ENCODE results near the gene ABHD11. TPM values are rescaled to one million over a fixed set of nuclear protein-coding genes. Genes with fewer than 3 reads are reported as not detected.

Gene ABHD11
- polyA plus RNA-seq, 1 donor (not counting 4 experiments of a cell fraction or from before 2014, with no cell fraction given) = 11.3 TPM

DNA sequence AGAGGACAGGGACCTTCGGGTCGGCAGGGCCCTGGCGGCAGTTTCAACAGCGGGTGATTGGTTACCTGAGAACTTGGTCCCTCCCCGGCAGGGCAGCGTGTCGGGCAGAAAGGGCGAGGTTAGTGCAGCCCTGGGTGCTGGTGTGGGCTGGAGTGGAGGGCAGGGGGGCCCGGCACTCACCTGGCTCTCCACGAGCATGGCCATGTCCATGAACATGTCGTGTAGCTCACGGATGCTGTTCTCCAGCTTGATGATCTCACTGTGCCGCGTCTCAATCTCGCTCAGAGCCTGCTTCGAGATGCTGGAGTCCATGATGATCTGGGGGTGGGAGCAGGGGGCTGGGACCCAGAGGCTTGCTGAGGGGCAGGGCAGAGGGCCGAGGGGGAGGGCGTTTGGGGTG is 35.9 kb downstream of the ABHD11 start:
- Histone ChIP-seq H3K36me3 (ENCODE audit: control insufficient read depth in 2 of 2, extremely low read depth in 1 of 2, insufficient read depth in 2 of 2, low read length in 2 of 2) (peaks cover 33 to 60% of the 10 kb centered on the region in 2 experiments), H3K4me1 (ENCODE audit: control insufficient read depth, extremely low read depth, insufficient read depth, low read length) (peaks cover 34% of the 10 kb centered on the region), H3K79me2 (ENCODE audit: control insufficient read depth, insufficient read depth, low read length) (no peaks in the 10 kb centered on the region), H3K9ac (ENCODE audit: control insufficient read depth, extremely low read depth, insufficient read depth, low read length) (no peak overlapping the region), H3K4me3 (ENCODE audit: control insufficient read depth in 2 of 3, extremely low read depth in 1 of 3, insufficient read depth in 2 of 3, low read depth in 1 of 3, low read length in 3 of 3) (no peak overlapping the region), H3K4me2 (ENCODE audit: control insufficient read depth, extremely low read depth, insufficient read depth, low read depth, low read length) (no peak overlapping the region), H3K9me3 (ENCODE audit: control insufficient read depth, low read depth, low read length) (no peaks in the 10 kb centered on the region), H3K27me3 (ENCODE audit: control insufficient read depth, extremely low read depth, insufficient read depth, low read length) (no peaks in the 10 kb centered on the region), H4K20me1 (ENCODE audit: control insufficient read depth, extremely low read depth, insufficient read depth, low read length) (peaks cover 24% of the 10 kb centered on the region), H2AFZ (ENCODE audit: control insufficient read depth, low read length) (no peak overlapping the region), H3K27ac (ENCODE audit: control insufficient read depth, insufficient read depth, low read length) (no peak overlapping the region), H3K9me1 (ENCODE audit: control insufficient read depth, extremely low read depth, insufficient read depth, low read length) (peaks cover 2% of the 10 kb centered on the region)
- dilution Hi-C loops (cut with MboI; ENCODE audit: extremely low pct_ligation_motif_present, low sequenced_read_pairs) = no loop called here
- TF ChIP-seq EZH2 (IDR thresholded peaks at IDR 0.05; ENCODE audit: low read length) = no peak
- TF ChIP-seq, protein P1, sequence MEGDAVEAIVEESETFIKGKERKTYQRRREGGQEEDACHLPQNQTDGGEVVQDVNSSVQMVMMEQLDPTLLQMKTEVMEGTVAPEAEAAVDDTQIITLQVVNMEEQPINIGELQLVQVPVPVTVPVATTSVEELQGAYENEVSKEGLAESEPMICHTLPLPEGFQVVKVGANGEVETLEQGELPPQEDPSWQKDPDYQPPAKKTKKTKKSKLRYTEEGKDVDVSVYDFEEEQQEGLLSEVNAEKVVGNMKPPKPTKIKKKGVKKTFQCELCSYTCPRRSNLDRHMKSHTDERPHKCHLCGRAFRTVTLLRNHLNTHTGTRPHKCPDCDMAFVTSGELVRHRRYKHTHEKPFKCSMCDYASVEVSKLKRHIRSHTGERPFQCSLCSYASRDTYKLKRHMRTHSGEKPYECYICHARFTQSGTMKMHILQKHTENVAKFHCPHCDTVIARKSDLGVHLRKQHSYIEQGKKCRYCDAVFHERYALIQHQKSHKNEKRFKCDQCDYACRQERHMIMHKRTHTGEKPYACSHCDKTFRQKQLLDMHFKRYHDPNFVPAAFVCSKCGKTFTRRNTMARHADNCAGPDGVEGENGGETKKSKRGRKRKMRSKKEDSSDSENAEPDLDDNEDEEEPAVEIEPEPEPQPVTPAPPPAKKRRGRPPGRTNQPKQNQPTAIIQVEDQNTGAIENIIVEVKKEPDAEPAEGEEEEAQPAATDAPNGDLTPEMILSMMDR (optimal IDR thresholded peaks at IDR 0.05 in 1 of 3, IDR thresholded peaks at IDR 0.05 in 1 of 3, conservative IDR thresholded peaks at IDR 0.05 in 1 of 3; ENCODE audit: extremely low read depth in 1 of 3, insufficient read depth in 2 of 3, low read length in 3 of 3) = no peak
- DNase-seq (ENCODE audit: low read depth, low spot score) (no peak), FAIRE-seq (no peak)

GRCh38 chr7:73702226-73702625 is 36.4 kb downstream of the ABHD11 start:
- dilution Hi-C loops (cut with MboI; ENCODE audit: extremely low pct_ligation_motif_present, low sequenced_read_pairs) = no loop called here
- Histone ChIP-seq H3K4me2 (ENCODE audit: control insufficient read depth, extremely low read depth, insufficient read depth, low read depth, low read length) (no peak overlapping the region), H3K27me3 (ENCODE audit: control insufficient read depth, extremely low read depth, insufficient read depth, low read length) (no peaks in the 10 kb centered on the region), H3K36me3 (ENCODE audit: control insufficient read depth in 2 of 2, extremely low read depth in 1 of 2, insufficient read depth in 2 of 2, low read length in 2 of 2) (peaks cover 33 to 65% of the 10 kb centered on the region in 2 experiments), H4K20me1 (ENCODE audit: control insufficient read depth, extremely low read depth, insufficient read depth, low read length) (peaks cover 24% of the 10 kb centered on the region), H3K9me1 (ENCODE audit: control insufficient read depth, extremely low read depth, insufficient read depth, low read length) (peaks cover 2% of the 10 kb centered on the region), H3K4me3 (ENCODE audit: control insufficient read depth in 2 of 3, extremely low read depth in 1 of 3, insufficient read depth in 2 of 3, low read depth in 1 of 3, low read length in 3 of 3) (no peak overlapping the region), H3K9ac (ENCODE audit: control insufficient read depth, extremely low read depth, insufficient read depth, low read length) (no peak overlapping the region), H3K79me2 (ENCODE audit: control insufficient read depth, insufficient read depth, low read length) (no peaks in the 10 kb centered on the region), H3K9me3 (ENCODE audit: control insufficient read depth, low read depth, low read length) (no peaks in the 10 kb centered on the region), H3K27ac (ENCODE audit: control insufficient read depth, insufficient read depth, low read length) (no peak overlapping the region), H3K4me1 (ENCODE audit: control insufficient read depth, extremely low read depth, insufficient read depth, low read length) (peaks cover 30% of the 10 kb centered on the region), H2AFZ (ENCODE audit: control insufficient read depth, low read length) (no peak overlapping the region)
- DNase-seq (ENCODE audit: low read depth, low spot score) (no peak), FAIRE-seq (no peak)
- TF ChIP-seq, protein P1 (optimal IDR thresholded peaks at IDR 0.05 in 1 of 3, IDR thresholded peaks at IDR 0.05 in 1 of 3, conservative IDR thresholded peaks at IDR 0.05 in 1 of 3; ENCODE audit: extremely low read depth in 1 of 3, insufficient read depth in 2 of 3, low read length in 3 of 3) = no peak
- TF ChIP-seq EZH2 (IDR thresholded peaks at IDR 0.05; ENCODE audit: low read length) = no peak
